Left lobe of liver (tissue), 1 donor: ENCODE results near the gene ECHS1. TPM values are rescaled to one million over a fixed set of nuclear protein-coding genes. Genes with fewer than 3 reads are reported as not detected.

ENCODE experiments used
- total RNA-seq: library from RNA; stranded (reverse); gene quantifications from one replicate; pipeline ENCODE4 v1.2.1, GENCODE V29; 2021
- donor health status: DM: no; HTN: yes; CAD: no.

Gene ECHS1
- total RNA-seq, 1 donor from 2014 or later: 764 TPM

Other genes starting within 250 kb of the ECHS1 start
- 8.5 TPM for gene KNDC1, start 213.1 kb downstream of the ECHS1 start, total RNA-seq
- gene UTF1, start 143.1 kb downstream of the ECHS1 start, total RNA-seq: not detected
- 0.15 TPM for gene VENTX, start 135.5 kb downstream of the ECHS1 start, total RNA-seq
- 7.4 TPM for gene ADAM8, start 96.5 kb downstream of the ECHS1 start, total RNA-seq
- 25.7 TPM for gene TUBGCP2, start 64.5 kb downstream of the ECHS1 start, total RNA-seq
- 30.2 TPM for gene ZNF511, start 64.4 kb downstream of the ECHS1 start, total RNA-seq
- gene CALY, start 36.5 kb downstream of the ECHS1 start, total RNA-seq: 0.45 TPM
- gene PRAP1, start 26.0 kb downstream of the ECHS1 start, total RNA-seq: 275 TPM
- 177 TPM for gene FUOM, start 15.3 kb downstream of the ECHS1 start, total RNA-seq
- 18.0 TPM for gene PAOX, start 5.9 kb upstream of the ECHS1 start, total RNA-seq
- gene MTG1, start 20.8 kb upstream of the ECHS1 start, total RNA-seq: 47.3 TPM
- gene SPRN, start 51.3 kb upstream of the ECHS1 start, total RNA-seq: 0.18 TPM
- gene SCART1, start 80.6 kb upstream of the ECHS1 start, total RNA-seq: 0.53 TPM
- 3,844 TPM for gene CYP2E1, start 154.0 kb upstream of the ECHS1 start, total RNA-seq
- 2.4 TPM for gene SYCE1, start 192.2 kb upstream of the ECHS1 start, total RNA-seq